GM21619 (cell line): ENCODE measurements around the gene UBE2J2.

Source experiments
- ATAC-seq: cut with Tn5 transposase; IDR thresholded peaks from one replicate; pipeline ENCODE4 v1.9.1; 2021; ENCODE audit not compliant: unreplicated experiment

Gene UBE2J2

DNA sequence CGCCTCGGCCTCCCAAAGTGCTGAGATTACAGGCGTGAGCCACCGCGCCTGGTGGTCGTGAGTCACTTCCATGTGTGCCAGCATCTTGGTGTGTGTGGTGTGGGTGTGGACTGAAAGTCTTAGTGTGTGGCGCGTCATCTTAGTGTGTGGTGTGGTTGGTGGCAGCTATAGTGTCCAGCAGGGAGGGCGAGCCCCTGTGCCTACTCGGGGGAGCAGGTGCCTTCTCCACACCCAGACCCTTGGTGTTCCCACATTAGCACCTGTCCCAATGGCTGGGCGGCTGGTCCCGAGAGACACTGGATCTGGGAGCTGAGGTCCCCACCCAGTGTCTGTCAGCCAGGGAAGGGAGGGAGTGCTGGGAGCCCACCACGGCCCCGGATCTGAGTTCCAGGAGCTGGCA is 9.3 kb upstream of the UBE2J2 start:
- no peak for ATAC-seq

GRCh38 chr1:1281533-1282321 is 8.1 kb upstream of the UBE2J2 start:
- no peak for ATAC-seq

GRCh38 chr1:1280782-1281481 is 7.3 kb upstream of the UBE2J2 start:
- no peak for ATAC-seq

GRCh38 chr1:1279028-1279427 is 5.4 kb upstream of the UBE2J2 start:
- ATAC-seq: no peak

GRCh38 chr1:1278620-1279019 is 5.0 kb upstream of the UBE2J2 start:
- no peak for ATAC-seq

DNA sequence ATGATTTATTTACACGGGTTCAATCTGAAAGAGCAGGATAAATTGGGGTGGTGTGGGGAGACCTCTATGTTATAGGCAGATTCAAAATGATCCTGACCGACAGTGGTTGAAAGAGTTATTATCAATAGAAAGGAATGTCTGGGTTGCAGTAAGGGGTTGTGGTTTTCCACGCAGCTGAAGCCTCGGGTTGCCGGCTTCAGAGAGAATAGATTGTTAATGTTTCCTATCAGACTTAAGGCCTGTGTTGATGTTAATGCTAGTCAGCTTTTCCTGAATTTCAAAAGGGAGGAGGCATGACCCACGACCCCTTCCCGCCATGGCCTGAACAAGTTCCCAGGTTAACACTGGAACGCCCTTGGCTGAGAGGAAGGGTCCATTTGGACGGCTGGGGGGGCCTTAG is 2.2 kb upstream of the UBE2J2 start:
- ATAC-seq: no peak

GRCh38 chr1:1274931-1275431 is 1.3 kb upstream of the UBE2J2 start:
- ATAC-seq: no peak

- ATAC-seq: peak; percentile 19
Observed at GRCh38 chr1:1274299-1274930, 761 bp upstream of the UBE2J2 start.

DNA sequence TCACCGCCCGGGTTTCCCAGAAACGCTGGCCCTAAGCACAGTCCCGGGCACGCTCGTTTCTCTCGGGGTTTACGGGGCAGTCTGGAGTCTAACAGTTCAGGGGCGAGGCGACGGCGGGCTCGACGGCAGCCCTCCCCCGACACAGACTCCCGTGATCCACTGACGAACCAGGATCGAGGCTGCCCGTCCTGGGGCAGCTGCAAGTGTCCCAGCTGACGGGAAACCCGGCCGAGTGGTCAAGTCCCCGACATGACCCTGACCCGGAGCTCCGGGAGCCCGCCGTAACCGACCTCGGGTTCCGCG is 494 bp downstream of the UBE2J2 start:
- peak; percentile 12 for ATAC-seq

DNA sequence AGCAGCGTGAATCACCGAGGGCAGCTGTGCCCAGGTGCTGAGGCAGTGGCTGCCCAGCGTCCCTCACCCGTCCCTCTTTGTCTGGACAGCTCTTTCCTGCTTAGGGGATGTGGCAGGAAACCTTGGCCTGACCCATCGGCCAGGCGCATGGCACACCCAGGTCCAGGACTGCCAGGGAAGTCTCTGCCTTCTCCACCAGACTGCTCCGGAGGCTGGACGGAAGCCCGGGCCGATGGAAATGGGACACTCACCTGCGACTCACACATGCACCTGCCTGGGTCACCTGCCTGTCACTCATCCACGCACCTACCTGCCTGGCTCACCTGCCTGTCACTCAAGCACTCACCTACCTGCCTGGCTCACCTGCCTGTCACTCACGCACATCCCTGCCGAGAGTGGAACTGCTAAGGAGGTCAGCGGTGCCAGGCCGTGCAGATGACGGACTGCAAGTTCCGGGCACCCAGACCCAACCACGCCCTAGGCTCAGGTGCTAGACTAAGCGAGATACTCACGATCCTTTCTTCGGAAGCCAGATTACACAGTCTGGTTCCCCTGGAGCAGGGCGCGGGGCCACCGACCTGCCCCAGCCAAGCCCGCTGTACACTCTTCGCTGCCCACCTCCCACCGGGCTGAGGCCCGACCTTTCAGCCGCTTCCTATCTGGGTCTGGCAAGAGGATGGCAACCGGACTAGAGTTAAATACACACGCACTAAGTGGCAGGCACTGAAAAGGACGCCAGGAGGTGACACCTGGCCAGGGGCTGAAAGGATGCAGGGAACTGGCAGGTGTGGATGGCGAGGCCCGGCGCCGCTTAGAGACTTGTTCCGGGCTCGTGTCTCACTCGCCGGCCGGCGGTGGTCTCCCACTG is 1.1 kb downstream of the UBE2J2 start:
- ATAC-seq: no peak

DNA sequence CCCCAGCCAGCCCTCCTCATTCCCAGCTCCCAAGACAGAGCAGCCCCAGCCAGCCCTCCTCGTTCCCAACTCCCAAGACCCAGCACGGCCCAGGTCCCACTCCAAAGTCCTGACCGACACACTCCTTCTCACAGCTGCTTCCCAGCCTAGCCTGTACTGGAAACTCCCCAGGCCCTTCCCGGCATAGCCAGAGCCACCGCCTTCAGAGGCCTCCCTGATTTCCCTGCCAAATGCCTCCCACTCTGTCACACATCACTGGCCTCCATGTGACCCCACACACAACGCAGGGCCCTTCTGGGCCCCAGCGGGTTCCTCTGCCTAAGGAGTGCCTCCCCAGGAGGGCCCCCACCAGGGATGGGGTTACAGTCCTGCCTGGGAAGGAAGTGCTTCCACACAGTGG is 2.8 kb downstream of the UBE2J2 start:
- no peak for ATAC-seq

DNA sequence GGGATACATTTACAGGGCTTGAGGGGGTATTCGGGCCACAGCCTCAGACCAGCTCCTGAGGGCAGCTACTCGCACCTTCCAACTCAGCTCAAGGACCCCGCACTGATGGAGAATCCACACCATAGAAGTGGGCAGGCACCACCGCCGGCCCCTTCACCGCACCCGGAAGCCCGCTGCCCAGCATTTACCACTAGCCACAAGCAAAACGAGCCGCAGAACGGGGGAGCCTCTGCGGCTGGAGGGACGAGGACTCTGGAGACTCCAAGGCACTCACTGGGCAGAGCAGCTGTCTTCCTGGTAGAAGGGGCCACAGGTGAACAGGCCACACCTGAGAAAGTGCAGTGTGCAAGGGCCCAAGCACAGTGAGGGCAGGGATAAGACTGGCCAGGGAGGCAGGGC is 5.4 kb downstream of the UBE2J2 start:
- ATAC-seq: no peak

DNA sequence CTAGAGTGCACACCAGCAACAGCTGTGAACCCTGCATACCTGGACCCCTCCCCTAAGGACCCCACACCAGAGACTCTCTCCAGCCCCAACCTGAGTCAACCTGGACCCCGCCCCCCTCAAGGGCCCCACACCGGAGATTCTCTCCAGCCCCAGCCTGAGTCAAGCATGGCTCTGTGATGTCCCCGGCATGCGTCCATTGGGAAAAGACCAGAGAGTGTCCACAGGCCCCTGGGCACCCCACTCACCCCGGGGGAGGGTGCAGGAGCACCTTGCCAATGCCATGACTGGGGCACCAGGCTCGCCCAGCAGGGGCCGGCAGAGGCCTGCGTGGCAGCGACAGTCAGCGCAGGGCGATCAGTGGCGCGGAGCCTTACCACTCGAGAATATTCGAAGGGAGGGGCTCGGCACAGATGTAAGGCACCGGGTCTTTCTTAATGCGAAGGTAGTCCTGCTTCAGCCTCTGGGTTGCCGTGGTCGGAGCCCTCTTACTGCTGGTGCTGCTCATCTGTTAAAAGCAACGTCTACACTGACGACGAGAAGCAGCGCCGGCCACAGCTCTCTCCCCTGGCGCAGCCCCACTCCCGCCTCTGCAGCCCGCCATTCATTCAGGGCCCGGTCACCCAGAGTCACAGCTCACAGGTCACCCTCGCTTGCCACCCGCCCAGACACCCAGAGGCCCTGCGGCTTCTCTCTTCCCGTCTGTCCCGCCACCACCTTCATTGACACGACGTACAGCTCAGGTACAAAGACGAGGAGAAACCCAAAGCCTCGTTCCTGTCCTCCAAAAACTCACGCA is 6.0 kb downstream of the UBE2J2 start:
- no peak for ATAC-seq

DNA sequence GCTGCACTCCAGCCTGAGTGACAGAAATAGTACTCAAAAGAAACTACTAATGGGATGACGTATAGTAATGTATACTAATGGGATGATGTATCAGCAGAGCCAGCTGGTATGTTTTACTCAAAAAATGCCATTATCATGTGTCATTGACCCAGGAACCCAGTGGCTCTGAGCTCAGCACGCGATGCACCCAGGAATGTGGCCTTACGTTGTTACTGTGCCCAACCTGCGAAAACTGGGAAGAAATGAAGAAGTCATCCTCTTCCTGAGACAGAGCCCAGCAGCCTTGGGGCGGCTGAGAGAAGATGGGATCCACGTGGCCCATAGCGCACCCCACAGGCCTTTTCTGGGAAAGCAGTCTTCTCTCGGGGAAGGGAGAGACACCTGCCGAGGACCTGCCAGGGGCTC is 8.8 kb downstream of the UBE2J2 start:
- no peak for ATAC-seq

DNA sequence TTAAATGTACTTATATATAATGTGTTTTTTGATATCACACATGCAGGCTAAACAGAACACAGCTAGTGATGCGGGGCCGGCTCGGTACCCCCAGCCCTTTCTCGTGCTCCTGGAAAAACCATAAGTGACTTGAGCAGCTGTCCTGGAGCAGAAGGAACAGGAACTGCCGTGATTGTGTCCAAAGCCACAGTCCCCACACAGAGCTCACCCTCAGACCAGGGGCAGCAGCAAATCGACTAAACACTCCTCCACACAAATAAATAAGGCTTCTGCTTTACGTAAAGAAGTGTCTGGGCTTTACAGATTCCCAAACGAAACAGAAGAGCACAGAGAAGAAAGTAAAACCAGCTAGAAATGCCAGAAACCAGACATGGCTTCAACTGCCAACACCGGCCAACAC is 9.6 kb downstream of the UBE2J2 start:
- ATAC-seq: no peak

DNA sequence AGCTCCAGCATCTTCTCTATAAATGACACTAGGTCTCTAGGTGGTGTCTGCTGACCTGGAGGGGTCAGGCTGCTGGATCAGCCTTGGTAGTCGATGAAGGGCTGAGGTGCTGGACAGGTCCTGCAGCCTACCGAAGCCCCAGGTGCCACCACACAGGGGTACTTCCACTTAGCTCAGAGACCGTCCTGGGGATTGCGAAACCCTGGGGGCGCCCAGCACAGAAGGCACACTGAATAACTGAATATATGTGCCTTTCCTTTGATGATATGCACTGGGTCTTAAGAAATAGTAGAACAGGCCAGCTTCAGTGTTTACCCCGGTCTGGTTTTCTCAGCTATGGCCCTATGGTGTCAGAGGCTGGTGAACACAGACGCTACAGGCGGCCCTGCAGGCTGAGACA is 10.9 kb downstream of the UBE2J2 start:
- no peak for ATAC-seq

DNA sequence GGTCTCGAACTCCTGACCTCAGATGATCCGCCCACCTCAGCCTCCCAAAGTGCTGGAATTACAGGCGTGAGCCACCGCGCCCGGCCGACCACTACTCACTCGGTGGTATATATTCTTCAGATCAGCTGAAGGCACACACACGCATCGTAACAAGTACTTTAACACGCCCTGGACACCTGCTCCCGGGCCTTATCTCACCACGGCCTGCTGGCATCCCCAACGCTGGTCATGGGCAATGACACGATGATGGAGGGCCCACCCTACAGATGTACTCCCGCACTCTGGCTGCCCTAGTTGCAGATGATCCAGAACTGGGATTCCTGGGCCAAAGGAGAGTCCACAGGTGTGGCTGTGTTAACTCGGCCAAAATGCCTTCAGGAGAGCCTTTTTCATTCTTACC is 11.6 kb downstream of the UBE2J2 start:
- ATAC-seq: no peak

DNA sequence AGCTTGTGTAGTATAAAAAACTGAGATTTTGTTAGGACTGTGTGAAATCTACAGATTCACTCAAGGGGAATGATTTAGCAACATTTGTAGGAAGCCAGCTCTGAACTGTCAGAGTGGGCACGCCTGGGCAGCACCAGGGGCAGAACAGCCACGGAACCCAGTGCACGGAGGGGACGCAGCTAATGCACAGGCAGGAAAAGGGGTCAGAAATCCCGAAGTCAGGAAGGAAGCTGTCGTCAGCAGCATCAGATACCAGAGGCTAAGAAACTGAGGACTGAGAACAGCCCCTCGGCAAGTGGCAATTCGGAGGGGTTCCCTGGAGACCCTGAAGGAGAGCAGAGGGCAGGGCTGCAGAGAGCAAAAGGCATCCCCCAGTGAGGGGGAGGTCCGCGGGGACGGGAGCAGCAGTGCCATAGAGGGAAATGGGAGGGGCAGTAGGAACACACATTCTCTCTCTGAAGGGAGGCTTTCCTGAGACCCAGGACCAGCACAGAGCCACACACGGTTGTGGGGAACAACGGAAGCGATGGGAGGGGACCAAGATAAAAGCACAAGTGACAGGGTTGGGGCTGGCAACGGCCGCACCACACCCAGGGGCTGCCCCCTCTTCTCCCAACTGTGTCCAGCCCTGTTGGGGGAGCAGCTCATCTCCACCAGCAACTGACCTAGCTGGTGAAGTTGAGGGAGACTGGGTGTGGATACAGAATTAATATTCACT is 12.7 kb downstream of the UBE2J2 start:
- no peak for ATAC-seq

DNA sequence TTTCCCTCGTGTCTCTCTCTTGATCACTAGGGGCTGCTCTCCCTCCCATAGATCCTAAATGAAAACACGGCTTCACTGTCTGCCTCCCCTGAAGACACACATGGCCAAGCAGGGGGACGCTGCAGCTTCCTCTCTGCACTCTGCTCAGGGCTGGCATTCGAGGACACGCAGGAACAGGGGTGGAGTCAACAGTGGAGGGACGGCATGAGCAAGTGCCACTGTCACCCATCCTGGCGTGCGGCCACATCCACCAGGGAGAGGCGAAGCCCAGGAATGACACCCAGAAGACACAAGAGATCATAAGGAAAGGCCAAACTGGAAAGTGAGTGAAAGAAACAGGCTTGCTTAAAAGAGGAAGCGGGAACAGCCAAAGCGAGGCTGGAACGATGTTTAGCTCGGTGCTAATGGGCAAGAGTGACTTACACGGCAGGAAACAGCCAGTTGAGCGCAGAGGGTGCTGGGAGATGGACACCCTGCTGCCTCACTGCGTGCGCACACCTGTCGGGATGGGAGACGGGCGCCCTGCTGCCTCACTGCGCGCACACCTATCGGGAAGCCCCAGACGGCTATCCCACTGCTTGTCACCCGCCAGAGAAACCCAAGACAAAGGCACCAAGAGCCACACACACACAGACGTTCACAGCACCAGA is 13.6 kb downstream of the UBE2J2 start:
- ATAC-seq: no peak
